ENCODE measurements around the gene ZNF488.

- no peak for TF ChIP-seq CTCF (IDR thresholded peaks at IDR 0.05)
- no peak for TF ChIP-seq POLR2A (IDR thresholded peaks at IDR 0.05)
Observed at GRCh38 chr10:47406870-47407691, 23.0 kb upstream of the ZNF488 start.
